Skeletal muscle satellite cell (primary cell): ENCODE data around the gene ELP4.
"Not testable (repeated sequence)": the region's sequence is repeated elsewhere in the genome, so short reads cannot be mapped to it uniquely, and the experiment has no call there.

Experiments
- H3K27me3 ChIP-seq: 2 replicates; pipeline ENCODE4 v1.7.0; 2013; ENCODE audit warnings: low read length; ENCODE audit not compliant: control insufficient read depth, insufficient read depth
- H3K36me3 ChIP-seq: 2 replicates; pipeline ENCODE4 v1.7.0; 2013; ENCODE audit warnings: mild to moderate bottlenecking, control low read depth, low read length; ENCODE audit not compliant: insufficient read depth
- H3K4me1 ChIP-seq: 2 replicates; pipeline ENCODE4 v1.7.0; 2013; ENCODE audit warnings: low read length; ENCODE audit not compliant: control insufficient read depth, insufficient read depth
- H3K4me2 ChIP-seq: 2 replicates; pipeline ENCODE4 v1.7.0; 2013; ENCODE audit warnings: mild to moderate bottlenecking, low read length
- H3K4me3 ChIP-seq: 2 replicates; pipeline ENCODE4 v1.7.0; 2013; ENCODE audit warnings: low read length
- H3K9ac ChIP-seq: 2 replicates; pipeline ENCODE4 v1.7.0; 2013; ENCODE audit warnings: mild to moderate bottlenecking, low read depth, low read length, moderate library complexity
- H3K9me3 ChIP-seq: replicated peaks from 2 replicates; pipeline ENCODE4 v1.7.0; 2013; ENCODE audit warnings: mild to moderate bottlenecking, control low read depth, low read length

Gene ELP4

GRCh38 chr11:31493762-31494161 is 15.8 kb upstream of the ELP4 start:
- H3K9ac ChIP-seq, H3K27me3 ChIP-seq, H3K4me2 ChIP-seq, H3K36me3 ChIP-seq, H3K9me3 ChIP-seq, H3K4me1 ChIP-seq, H3K4me3 ChIP-seq: not testable (repeated sequence)

GRCh38 chr11:31499576-31500178 is 9.9 kb upstream of the ELP4 start:
- Histone ChIP-seq H3K4me3 (no peak overlapping the region), H3K4me1 (peaks cover 4% of the 10 kb centered on the region), H3K9me3 (no peaks in the 10 kb centered on the region), H3K36me3 (no peaks in the 10 kb centered on the region), H3K9ac (no peak overlapping the region), H3K4me2 (no peak overlapping the region), H3K27me3 (no peaks in the 10 kb centered on the region)

- Histone ChIP-seq H3K4me2 (no peak overlapping the region), H3K4me1 (peaks cover 4% of the 10 kb centered on the region), H3K27me3 (no peaks in the 10 kb centered on the region), H3K4me3 (no peak overlapping the region), H3K9me3 (no peaks in the 10 kb centered on the region), H3K36me3 (no peaks in the 10 kb centered on the region), H3K9ac (no peak overlapping the region)
Measured at GRCh38 chr11:31500560-31500959, 9.0 kb upstream of the ELP4 start.

DNA sequence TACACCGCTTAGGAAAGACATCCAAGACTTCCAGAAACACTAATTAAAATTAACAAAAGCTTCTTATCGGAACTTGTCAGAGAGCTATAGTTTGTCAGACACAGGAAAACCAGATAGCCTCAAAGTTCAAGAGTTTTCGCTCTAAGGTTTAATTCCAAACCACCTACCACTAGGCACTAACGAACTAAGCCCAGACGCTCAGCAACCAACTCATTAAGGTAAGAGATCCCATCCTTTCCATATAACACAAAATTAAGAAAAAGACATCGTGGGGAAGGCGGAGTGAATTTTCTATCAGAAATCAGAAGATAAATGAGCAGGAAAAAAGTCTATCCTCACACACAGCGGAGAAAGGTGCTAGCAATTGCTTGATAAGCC is 527 bp upstream of the ELP4 start:
- peak overlapping the region; percentile 88 for H3K4me2 ChIP-seq
- no peaks in the 10 kb centered on the region for H3K36me3 ChIP-seq
- H3K9me3 ChIP-seq, result no peaks in the 10 kb centered on the region
- peak overlapping the region; percentile 88 for H3K9ac ChIP-seq
- H3K27me3 ChIP-seq, result no peaks in the 10 kb centered on the region
- H3K4me1 ChIP-seq, result peaks cover 12% of the 10 kb centered on the region
- H3K4me3 ChIP-seq, result peak overlapping the region; percentile 93

- Histone ChIP-seq H3K4me3 (no peak overlapping the region), H3K9me3 (no peaks in the 10 kb centered on the region), H3K27me3 (no peaks in the 10 kb centered on the region), H3K4me1 (peaks cover 12% of the 10 kb centered on the region), H3K9ac (no peak overlapping the region), H3K36me3 (no peaks in the 10 kb centered on the region), H3K4me2 (no peak overlapping the region)
Measured at GRCh38 chr11:31512117-31512516, 2.5 kb downstream of the ELP4 start.

DNA sequence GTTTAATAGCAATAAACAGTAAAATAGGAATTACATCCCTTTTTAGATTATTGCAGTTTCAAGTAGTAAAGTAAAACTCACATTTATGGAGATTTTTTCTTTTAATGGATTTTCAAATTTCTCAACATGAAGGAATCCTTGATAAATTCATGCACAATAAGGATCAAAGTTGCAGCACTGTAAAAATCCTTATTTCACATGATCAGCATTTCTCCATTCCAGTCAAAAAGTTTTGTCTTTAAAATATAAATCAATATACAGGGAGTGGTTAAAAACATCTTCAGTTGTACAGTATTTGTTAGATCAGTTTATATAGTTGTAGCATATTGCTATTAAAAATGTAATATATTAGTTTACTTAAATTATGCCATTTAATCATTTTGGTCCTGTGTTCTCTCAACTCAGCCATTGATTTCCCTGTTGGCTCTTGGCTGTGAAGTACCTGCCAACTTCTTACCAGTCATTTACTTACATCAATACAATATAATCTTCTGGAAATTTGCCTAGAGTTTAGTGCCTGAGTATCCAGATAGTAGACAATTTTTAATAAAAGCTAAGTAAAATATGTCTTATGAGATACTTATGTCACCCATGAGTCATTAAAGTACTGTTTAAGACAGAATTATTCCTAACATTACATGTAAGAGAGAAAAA is 12.1 kb downstream of the ELP4 start:
- Histone ChIP-seq H3K36me3 (no peaks in the 10 kb centered on the region), H3K4me1 (no peaks in the 10 kb centered on the region), H3K4me3 (no peak overlapping the region), H3K4me2 (no peak overlapping the region), H3K9ac (no peak overlapping the region), H3K9me3 (no peaks in the 10 kb centered on the region), H3K27me3 (no peaks in the 10 kb centered on the region)

- H3K27me3 ChIP-seq, result no peaks in the 10 kb centered on the region
- no peaks in the 10 kb centered on the region for H3K9me3 ChIP-seq
- no peak overlapping the region for H3K9ac ChIP-seq
- no peak overlapping the region for H3K4me2 ChIP-seq
- H3K36me3 ChIP-seq, result no peaks in the 10 kb centered on the region
- H3K4me3 ChIP-seq, result no peak overlapping the region
- no peaks in the 10 kb centered on the region for H3K4me1 ChIP-seq
Measured at GRCh38 chr11:31529189-31529588, 19.6 kb downstream of the ELP4 start.

- Histone ChIP-seq H3K27me3 (no peaks in the 10 kb centered on the region), H3K4me1 (no peaks in the 10 kb centered on the region), H3K4me3 (no peak overlapping the region), H3K9me3 (no peaks in the 10 kb centered on the region), H3K36me3 (no peaks in the 10 kb centered on the region), H3K9ac (no peak overlapping the region), H3K4me2 (no peak overlapping the region)
Measured at GRCh38 chr11:31529701-31530100, 20.1 kb downstream of the ELP4 start.

GRCh38 chr11:31531293-31531692 is 21.7 kb downstream of the ELP4 start:
- H3K4me2 ChIP-seq, result no peak overlapping the region

GRCh38 chr11:31535479-31535878 is 25.9 kb downstream of the ELP4 start:
- no peaks in the 10 kb centered on the region for H3K27me3 ChIP-seq
- H3K4me3 ChIP-seq, result no peak overlapping the region
- no peaks in the 10 kb centered on the region for H3K9me3 ChIP-seq
- no peaks in the 10 kb centered on the region for H3K36me3 ChIP-seq
- no peaks in the 10 kb centered on the region for H3K4me1 ChIP-seq
- no peak overlapping the region for H3K9ac ChIP-seq
- no peak overlapping the region for H3K4me2 ChIP-seq

More at GRCh38 chr11:31531293-31531692, 21.7 kb downstream of the ELP4 start:
- H3K9me3 ChIP-seq, result no peaks in the 10 kb centered on the region
- H3K36me3 ChIP-seq, result no peaks in the 10 kb centered on the region
- no peaks in the 10 kb centered on the region for H3K4me1 ChIP-seq
- H3K9ac ChIP-seq, result no peak overlapping the region
- H3K27me3 ChIP-seq, result no peaks in the 10 kb centered on the region
- H3K4me3 ChIP-seq, result no peak overlapping the region

- Histone ChIP-seq H3K4me3 (no peak overlapping the region), H3K4me2 (no peak overlapping the region), H3K9me3 (no peaks in the 10 kb centered on the region), H3K4me1 (no peaks in the 10 kb centered on the region), H3K9ac (no peak overlapping the region), H3K27me3 (no peaks in the 10 kb centered on the region), H3K36me3 (no peaks in the 10 kb centered on the region)
Measured at GRCh38 chr11:31542862-31543261, 33.3 kb downstream of the ELP4 start.

DNA sequence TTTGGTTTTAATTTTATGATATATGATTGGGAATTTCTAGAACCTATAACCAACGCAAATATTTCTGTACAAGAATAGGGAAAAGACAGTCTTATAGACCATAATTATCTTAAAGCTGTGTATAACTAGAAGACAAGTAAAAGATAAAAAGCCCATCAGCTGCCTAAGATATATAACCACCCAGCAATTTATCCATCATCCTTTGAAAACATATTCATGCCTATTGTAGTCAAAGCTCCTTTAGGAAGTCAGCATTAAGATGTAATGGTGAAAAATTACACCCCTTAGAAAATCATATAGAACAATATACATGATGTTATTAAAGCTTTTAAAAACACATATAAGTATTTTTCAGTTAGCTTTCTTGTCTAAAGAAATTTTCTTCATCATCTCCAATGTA is 46.4 kb downstream of the ELP4 start:
- Histone ChIP-seq H3K4me3 (no peak overlapping the region), H3K36me3 (no peaks in the 10 kb centered on the region), H3K27me3 (no peaks in the 10 kb centered on the region), H3K9me3 (no peaks in the 10 kb centered on the region), H3K4me2 (no peak overlapping the region), H3K9ac (no peak overlapping the region), H3K4me1 (no peaks in the 10 kb centered on the region)
